SK-N-SH (cell line): ENCODE measurements around the gene ID1.
"Not testable (repeated sequence)": the region's sequence is repeated elsewhere in the genome, so short reads cannot be mapped to it uniquely, and the experiment has no call there.

Experiments
- CTCF ChIP-seq: fragments of 200-600 bp; sonication (generic); IDR thresholded peaks from 2 replicates; pipeline ENCODE4 v1.6.1; 2017; ENCODE audit warnings: antibody characterized with exemption, mild to moderate bottlenecking, moderate library complexity
- EP300 ChIP-seq, 2 experiments: IDR thresholded peaks; 2 replicates each; pipeline versions ENCODE4 v1.4.0 to v1.6.1; 2012; ENCODE audit warnings: borderline replicate concordance in 1 of 2, low read depth in 1 of 2, low read length in 1 of 2
- RAD21 ChIP-seq: IDR thresholded peaks from 2 replicates; pipeline ENCODE4 v1.6.1; 2012; ENCODE audit warnings: mild to moderate bottlenecking, low read length
- RFX5 ChIP-seq: IDR thresholded peaks from 2 replicates; pipeline ENCODE4 v1.6.1; 2012; ENCODE audit warnings: mild to moderate bottlenecking, improper control_type of control experiment, low read length
- SIN3A ChIP-seq: IDR thresholded peaks from 2 replicates; pipeline ENCODE4 v1.6.1; 2012; ENCODE audit warnings: low read depth, mild to moderate bottlenecking, low read length, moderate library complexity, borderline replicate concordance
- SMC3 ChIP-seq: IDR thresholded peaks from 2 replicates; pipeline ENCODE4 v1.6.1; 2012; ENCODE audit warnings: low read depth, low read length, improper control_type of control experiment
- USF2 ChIP-seq: fragments of 150-350 bp; IDR thresholded peaks from 2 replicates; pipeline ENCODE4 v1.6.1; 2017; ENCODE audit warnings: antibody characterized with exemption, low read length, low read depth, borderline replicate concordance

GRCh38 chr20:31574986-31575385 lies 30.1 kb upstream of the ID1 start:
- not testable (repeated sequence) for TF ChIP-seq SIN3A; CTCF; USF2; RFX5; EP300 (IDR thresholded peaks at IDR 0.05; ENCODE audit: borderline replicate concordance in 1 of 2, low read depth in 1 of 2, low read length in 1 of 2); RAD21; SMC3
